GM19455 (cell line): Measurements from ENCODE around the gene ITM2A.

Experiments
- ATAC-seq: cut with Tn5 transposase; IDR thresholded peaks from one replicate; pipeline ENCODE4 v1.9.1; 2021; ENCODE audit not compliant: unreplicated experiment

The ITM2A gene

DNA sequence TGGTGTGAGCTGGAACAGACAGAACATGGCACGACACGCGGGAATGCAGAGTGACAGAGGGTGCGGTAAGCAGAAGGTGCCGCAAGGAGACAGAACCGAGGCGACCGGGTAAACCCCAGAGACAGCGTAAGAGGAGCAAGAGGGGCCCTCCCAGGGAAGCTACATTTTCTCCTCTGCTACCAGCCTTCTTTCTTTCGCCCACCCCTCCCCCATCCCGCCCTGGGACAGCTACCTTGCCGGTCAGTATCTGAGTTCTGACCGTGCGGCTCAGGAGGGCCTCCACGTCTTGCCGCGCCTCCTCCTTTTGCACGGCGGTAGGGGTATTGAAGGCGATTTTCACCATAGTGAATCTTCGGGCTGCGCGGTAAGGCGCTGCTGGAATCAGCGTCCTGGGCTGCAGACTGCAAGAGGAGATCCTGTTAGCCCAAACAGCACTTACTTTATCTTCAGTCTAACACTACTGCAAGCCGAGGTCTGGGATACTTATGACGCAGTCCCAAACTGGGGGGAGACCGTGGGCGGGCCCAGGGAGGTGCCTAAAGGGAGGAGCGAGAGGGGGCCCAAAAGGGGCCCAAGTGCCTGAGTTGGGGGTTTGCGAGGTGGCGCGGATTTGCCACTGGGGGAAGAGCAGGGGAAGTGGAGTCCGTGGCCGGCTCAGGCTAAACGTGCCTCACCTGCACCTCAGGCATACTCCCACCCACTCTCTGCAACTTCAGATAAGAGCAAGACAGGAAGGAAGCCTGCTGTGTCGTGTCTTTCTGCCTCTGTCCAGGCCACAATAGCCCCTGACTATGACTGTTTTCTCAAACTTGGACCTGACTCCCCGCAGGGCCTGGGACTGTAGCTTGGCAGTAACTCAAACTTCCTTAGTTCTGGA is at the start of gene ITM2A:
Gene ITM2A (minus strand): TSS at position 462 of the 877 bp plus-strand sequence. CDS start 119 bp downstream, at position 343.
- peak; percentile 76 for ATAC-seq

- ATAC-seq: no peak
These were observed 47.9 kb upstream of the ITM2A start for GRCh38 chrX:79415056-79415455.

GRCh38 chrX:79413963-79414362 is 46.8 kb upstream of the ITM2A start:
- no peak for ATAC-seq

DNA sequence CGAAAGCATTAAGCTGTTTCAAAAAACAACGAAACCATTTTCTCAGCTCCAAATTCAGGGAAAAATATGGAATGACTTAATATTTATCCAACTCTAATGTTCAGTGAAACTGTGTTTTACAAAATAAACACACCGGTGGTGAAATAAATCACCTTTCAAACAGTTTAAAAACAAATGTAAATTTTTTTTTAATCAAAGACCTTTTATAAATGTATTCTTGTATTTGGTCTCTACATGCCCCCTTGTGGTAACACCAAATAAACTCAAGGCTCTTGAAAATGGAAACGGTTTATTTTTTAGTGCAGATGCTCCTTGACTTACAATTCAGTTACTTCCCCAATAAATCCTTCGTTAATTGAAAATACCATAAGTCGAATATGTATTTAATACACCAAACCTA is 45.8 kb upstream of the ITM2A start:
- ATAC-seq: no peak

DNA sequence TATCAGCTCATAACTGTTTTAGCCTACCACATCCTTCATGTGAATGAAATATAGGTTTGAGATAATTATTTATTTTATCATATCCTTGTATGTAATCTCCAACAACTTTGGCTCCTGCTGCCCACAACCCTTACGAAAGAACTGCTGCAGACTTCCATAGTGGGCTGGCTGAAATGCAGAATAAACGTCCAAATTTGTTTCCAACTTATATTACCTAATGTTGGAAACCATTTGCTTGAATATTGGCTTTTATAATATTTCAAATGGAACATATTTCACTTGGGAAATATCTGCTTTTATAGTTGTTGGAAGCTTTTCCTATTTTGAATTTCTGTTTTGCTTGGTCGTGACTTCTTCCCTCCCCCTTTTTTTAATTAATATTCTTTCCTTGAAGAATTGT is 45.0 kb upstream of the ITM2A start:
- no peak for ATAC-seq

DNA sequence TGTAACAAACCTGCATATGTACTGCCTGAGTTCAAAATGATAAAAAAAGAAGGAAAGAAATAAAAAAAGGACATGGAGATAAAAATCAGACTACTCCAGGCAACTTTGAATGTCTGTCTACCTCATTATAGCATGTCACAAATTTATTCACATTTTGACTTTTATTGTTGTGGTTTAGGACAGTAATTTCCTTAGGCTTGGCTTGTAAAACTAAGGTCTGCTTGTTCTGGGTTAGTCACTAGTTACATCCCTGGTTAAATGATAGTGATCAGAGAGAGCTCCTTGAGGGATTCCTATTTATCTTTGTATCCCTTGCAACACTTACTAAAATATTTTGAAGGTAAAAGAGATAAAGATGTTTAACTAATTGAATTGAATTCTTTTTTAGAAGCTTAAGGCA is 42.5 kb upstream of the ITM2A start:
- no peak for ATAC-seq

- no peak for ATAC-seq
These were observed 41.6 kb upstream of the ITM2A start for GRCh38 chrX:79408623-79409322.

- ATAC-seq: no peak
These were observed 33.5 kb upstream of the ITM2A start for GRCh38 chrX:79400623-79401022.

DNA sequence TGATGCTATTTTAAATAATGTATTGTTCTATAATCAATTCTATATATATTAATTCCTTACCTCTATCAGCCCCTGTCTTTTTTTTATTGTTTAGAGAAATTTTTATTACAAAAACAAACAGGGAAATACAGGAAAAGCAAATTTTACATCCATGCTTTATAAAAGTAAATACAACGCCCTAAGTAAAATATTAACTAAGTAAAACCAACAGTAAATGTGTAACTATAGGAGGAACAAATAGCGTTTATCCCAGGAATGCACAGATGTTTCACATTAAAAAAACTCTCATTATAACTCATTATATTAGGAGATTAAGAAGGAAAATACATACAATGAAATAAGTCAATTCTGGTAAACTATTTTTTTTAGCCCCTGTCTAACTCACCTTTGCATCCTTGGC is 8.2 kb upstream of the ITM2A start:
- ATAC-seq: no peak

DNA sequence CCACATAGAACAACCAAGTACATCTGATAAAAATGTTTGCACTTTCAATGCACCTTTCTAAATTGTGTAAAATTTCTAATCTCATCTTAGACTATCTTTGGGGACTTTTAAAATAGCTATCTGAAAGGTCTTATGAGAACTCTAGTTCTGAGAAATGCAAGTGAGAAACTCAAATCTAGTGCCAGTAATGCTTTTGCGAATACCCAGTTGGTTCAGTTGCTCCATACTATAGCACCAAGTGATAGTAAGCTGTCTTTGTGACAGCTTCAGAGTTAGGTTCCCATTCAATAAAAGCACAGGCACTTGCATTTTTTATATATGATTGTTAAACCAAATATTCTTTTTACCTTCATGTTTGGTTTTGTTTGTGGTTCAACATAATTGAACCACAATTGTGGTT is 4.5 kb upstream of the ITM2A start:
- no peak for ATAC-seq

DNA sequence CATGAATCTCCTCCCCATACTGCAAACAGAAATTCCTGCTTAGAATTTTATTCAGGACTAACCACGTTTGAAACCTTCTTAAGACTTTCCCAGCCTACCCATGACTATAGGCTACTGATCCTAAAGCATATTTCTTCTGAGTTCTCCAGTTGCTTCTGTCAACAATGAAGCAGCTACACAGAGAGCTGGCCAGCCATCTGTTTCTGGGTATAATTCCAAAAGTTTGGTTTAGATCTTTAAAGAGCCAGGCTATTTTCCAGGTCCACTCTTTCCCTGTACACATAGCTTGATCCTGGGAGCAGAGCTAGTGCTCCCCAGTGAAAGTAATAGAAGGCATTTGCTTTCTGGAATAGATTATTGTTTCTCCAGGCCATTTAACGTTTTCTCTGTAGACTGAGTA is 4.0 kb upstream of the ITM2A start:
- ATAC-seq: no peak

DNA sequence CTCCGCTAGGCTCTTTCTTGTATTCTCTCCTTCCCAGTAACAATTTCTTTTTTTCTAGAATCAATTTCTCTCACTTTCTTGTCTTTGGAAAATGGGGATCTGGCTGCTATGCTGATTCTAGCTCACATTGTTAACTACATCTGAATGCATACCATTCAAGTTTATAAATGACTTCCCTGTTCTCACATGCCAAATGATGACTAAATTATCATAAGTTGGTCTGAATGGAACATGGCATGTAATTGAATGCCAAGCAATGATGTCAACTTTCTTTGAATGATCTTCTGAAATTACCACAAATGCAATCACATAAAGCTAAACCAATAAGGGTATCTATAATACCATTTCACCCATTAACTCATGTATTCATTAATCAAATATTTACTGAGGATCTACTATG is 2.7 kb upstream of the ITM2A start:
- ATAC-seq: no peak

- ATAC-seq: no peak
These were observed 1.3 kb upstream of the ITM2A start for GRCh38 chrX:79368441-79368840.

DNA sequence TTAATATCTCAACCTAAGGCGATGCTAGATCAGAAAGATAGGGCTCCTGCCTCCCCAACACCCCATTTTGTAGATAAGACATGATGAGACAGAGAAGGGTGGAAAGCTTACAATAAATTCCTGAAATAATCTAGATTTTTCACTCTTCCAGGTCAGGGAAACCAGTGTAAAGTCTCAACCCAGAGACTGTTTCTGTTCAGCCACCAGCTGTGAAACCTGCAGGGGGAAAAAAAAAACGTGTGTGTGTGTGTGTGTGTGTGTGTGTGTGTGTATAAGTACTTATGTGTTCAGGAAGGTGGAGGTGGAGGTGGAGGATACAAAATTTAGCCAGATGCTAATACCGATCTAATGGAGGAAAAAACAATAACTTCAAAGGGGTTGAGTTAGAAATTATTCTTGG is 773 bp upstream of the ITM2A start:
- ATAC-seq: no peak

DNA sequence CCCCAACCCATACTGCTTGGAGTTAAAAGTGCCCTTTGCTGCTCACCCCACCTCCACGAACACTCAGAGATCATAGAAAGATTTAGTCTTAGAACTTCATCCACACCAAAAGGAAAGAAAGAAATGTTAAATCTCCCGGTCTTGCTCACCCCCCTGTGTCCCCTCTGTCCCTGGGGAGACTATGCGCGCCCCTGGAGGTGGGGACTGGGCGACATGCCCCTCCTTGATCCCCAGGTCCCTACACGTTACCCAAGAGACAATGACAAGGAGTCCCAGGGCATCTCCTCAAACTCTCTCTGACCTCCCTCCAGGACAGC is 620 bp downstream of the ITM2A start:
- ATAC-seq: no peak

DNA sequence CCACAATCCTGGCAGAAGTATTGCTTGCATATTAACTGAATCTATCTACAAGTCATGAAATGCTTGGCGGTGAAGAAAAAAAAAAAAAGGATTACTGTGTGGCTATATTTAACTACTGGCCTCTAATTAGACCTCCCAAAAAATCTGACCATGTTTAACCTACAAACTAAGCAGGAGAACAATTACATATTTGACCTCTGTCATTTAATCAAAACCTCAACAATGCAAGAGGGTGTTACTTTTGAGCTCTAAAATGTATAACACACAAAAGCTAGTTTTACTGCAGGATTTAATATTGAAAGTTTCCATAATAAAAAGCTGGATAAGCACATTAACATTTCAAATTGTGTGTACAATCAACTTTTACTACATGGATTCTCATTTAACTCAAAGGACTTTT is 1.5 kb downstream of the ITM2A start:
- no peak for ATAC-seq

DNA sequence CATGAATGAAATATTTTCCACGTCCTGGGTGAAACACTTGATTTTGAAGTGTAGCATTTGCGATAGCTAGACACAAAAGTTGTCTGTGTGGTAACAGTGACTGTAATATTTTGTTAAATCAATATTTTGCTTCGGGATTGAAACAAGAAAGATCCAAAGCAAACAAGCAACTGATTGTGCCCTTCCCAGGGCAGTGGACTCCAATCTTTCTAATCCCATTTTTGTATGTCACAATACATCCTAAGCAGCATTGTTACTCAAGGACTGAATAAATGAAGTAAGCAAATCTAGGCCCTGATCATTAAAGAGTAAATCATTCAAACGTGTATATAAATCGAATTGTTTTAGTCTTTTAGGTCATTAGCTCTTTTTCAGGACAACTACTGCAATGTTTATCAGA is 2.8 kb downstream of the ITM2A start:
- no peak for ATAC-seq

- ATAC-seq: no peak
These were observed 5.8 kb downstream of the ITM2A start for GRCh38 chrX:79361192-79361870.

DNA sequence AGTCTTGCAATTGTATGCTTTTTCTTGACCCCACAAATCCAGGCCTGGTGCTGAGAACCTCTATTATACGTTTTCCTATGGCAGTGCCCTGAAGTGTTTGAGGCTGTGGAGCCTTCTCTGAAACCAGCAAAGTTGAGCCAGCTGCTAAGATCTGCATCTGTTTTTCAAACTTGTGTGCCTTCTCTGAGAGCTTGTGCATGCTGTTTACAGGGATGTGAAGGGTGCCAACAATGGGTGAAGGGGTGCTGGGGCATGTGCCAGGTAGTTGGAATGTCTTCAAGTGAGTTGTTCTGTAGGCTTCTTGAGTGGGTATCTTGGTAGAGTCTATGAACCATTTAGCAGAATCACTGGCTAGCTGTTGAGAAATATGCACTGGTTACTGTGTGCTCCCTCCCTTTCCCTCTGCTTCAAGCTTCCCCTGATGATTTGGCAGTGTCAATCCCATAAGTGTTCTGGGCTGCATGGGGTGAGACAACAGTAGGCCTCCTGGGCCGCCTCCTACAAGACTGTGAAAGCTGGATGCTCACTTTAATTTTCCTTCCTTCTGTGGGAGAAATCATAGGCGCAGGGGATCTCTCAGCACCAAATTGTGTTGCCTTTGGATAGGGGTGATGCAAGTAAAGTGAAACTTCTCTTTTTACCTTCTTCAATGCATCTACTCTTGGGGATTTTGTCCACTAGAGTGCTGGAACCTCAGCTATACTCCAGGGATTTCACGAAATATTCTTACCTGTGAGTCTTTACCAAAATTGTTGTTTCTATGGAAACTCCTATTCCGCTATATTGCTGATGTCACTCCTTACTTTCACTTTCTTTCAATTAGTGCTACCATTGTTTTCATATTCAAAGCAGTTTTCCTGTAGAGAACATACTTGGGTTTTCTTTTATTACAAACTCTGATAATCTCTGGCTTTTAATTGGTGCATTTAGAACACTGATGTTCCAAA is 30.0 kb downstream of the ITM2A start:
- ATAC-seq: no peak

DNA sequence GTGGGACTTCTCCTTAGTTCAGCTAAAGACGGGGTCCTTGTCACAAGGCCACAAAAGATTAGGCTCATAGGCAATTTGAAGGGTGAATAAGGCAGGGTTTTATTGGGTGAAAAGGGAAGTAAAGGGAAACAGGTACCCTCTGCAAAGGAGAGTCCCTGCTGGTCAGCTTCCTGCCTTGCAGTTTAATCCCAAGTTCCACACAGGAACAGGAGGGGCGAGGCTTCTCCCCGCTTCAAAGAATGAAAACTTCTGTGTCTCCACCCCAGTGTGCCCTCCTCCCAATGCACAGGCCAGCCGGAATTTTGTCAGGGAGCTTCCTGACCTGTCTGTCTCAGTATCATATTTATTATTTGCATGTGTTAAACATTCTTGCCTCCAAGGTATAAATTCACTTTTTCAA is 37.1 kb downstream of the ITM2A start:
- ATAC-seq: no peak
